ENCODE data around the gene TMC2.
A peak's percentile ranks its signal among the peaks of the same experiment; 100 is the strongest.
"Not testable (repeated sequence)": the region's sequence is repeated elsewhere in the genome, so short reads cannot be mapped to it uniquely, and the experiment has no call there.

The TMC2 gene

DNA sequence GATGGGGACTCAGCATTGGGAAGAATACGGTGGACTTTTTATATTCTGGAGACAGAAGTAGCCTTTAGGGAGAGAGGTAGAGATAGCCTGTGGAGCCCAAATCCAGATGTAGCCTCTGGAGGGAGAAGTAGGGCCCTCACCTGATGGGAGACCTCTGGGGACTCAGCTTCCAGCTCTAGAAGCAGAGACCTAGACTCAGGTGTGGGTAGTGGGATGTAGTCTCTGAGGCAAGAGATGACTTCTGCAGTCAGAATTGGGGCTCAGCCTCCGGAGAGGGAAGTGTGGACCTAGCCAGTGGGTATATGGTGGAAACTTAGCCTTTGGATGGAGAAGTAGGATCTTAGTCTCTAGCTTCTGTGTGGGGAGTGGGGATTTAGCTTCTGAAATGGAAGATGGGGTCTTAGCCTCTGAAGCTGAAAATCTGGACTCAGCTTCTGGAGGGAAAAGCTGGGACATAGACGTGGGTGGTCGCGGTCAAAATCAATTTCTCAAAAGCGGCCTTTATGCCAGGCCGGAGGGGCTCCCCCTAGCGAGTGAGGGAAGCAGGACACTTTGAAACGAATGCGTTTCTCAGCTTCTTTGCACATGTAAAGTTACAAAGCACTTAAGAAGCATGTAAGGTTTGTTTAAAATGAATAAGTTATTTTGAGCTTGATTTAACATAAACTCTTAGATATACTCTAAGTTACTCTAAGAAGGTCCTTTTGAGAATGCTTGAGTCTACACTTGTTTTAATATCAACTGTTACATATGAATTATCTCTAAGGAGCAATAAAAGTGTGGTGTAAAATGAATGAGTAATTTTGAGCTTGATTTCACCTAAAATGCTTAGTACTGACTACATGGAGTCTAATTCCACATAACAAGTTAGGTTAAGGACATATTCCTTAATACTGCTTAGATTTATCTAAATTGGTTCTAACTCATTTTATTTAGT, 14.7 kb upstream of the TMC2 start:
- Histone ChIP-seq H2BK15ac (replicated peaks; ENCODE audit: low read depth) (no peak overlapping the region), H3K27me3 (ENCODE audit: insufficient read depth, low read length, poor library complexity) (peaks cover 11% of the 10 kb centered on the region), H4K5ac (ENCODE audit: low read length) (peak overlapping the region; percentile 81), H3K9ac (ENCODE audit: low read length) (no peak overlapping the region), H2AK5ac (ENCODE audit: low read length) (no peak overlapping the region), H3K4me1 (ENCODE audit: control insufficient read depth, low read depth, low read length) (no peaks in the 10 kb centered on the region), H3K4me2 (ENCODE audit: low read length) (no peak overlapping the region), H3K56ac (ENCODE audit: low read length) (no peak overlapping the region), H3K4me3 (ENCODE audit: low read length) (no peak overlapping the region), H3K23ac (ENCODE audit: low read length) (no peak overlapping the region), H2BK5ac (ENCODE audit: low read length) (no peak overlapping the region), H3K36me3 (ENCODE audit: control insufficient read depth, insufficient read depth, low read length) (no peaks in the 10 kb centered on the region), H4K8ac (ENCODE audit: low read depth, low read length) (no peak overlapping the region), H3K27ac (ENCODE audit: low read depth, low read length) (no peak overlapping the region), H3K18ac (ENCODE audit: low read length) (no peak overlapping the region), H3K79me1 (ENCODE audit: low read length) (no peaks in the 10 kb centered on the region), H3K79me2 (ENCODE audit: control insufficient read depth, insufficient read depth, low read length) (no peaks in the 10 kb centered on the region), H3K4ac (ENCODE audit: low read depth, low read length) (no peak overlapping the region), H2BK120ac (ENCODE audit: low read depth, low read length) (no peak overlapping the region)
- no CpG with 5 or more reads among the region's 10 CpGs for WGBS (ENCODE audit: extremely low coverage, insufficient coverage, low lambda C conversion rate)
- DNase-seq: peak; percentile 36

DNA sequence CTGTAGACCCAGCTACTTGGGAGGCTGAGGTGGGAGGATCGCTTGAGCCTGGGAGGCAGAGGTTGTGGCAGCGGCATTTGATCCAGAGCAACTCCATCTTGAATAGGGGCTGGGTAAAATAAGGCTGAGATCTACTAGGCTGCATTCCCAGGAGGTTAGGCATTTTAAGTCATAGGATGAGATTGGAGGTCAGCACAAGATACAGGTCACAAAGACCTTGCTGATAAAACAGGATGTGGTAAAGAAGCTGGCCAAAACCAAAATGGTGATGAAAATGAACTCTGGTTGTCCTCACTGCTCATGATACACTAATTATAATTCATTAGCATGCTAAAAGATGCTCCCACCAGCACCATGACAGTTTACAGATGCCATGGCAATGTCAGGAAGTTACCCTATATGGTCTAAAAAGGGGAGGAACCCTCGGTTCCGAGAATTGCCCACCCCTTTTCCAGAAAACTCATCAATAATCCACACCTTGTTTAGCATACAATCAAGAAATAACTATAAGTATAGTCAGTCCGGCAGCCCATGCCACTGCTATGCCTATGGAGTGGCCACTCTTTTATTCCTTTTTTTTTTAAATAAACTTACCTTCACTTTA, 13.4 kb upstream of the TMC2 start:
- H3K9ac ChIP-seq (ENCODE audit: low read length); H3K4ac ChIP-seq (ENCODE audit: low read depth, low read length); H3K4me1 ChIP-seq (ENCODE audit: control insufficient read depth, low read depth, low read length); H3K18ac ChIP-seq (ENCODE audit: low read length); H4K5ac ChIP-seq (ENCODE audit: low read length); H3K36me3 ChIP-seq (ENCODE audit: control insufficient read depth, insufficient read depth, low read length); H3K56ac ChIP-seq (ENCODE audit: low read length); H3K79me1 ChIP-seq (ENCODE audit: low read length); H2BK5ac ChIP-seq (ENCODE audit: low read length); H4K8ac ChIP-seq (ENCODE audit: low read depth, low read length); H3K23ac ChIP-seq (ENCODE audit: low read length); H3K79me2 ChIP-seq (ENCODE audit: control insufficient read depth, insufficient read depth, low read length); H3K4me3 ChIP-seq (ENCODE audit: low read length); H2BK15ac ChIP-seq (replicated peaks; ENCODE audit: low read depth); H3K4me2 ChIP-seq (ENCODE audit: low read length); H2BK120ac ChIP-seq (ENCODE audit: low read depth, low read length); H3K27ac ChIP-seq (ENCODE audit: low read depth, low read length); DNase-seq; H2AK5ac ChIP-seq (ENCODE audit: low read length): not testable (repeated sequence)
- peaks cover 12% of the 10 kb centered on the region for H3K27me3 ChIP-seq (ENCODE audit: insufficient read depth, low read length, poor library complexity)
- WGBS (ENCODE audit: extremely low coverage, insufficient coverage, low lambda C conversion rate): no CpG with 5 or more reads among the region's 5 CpGs

DNA sequence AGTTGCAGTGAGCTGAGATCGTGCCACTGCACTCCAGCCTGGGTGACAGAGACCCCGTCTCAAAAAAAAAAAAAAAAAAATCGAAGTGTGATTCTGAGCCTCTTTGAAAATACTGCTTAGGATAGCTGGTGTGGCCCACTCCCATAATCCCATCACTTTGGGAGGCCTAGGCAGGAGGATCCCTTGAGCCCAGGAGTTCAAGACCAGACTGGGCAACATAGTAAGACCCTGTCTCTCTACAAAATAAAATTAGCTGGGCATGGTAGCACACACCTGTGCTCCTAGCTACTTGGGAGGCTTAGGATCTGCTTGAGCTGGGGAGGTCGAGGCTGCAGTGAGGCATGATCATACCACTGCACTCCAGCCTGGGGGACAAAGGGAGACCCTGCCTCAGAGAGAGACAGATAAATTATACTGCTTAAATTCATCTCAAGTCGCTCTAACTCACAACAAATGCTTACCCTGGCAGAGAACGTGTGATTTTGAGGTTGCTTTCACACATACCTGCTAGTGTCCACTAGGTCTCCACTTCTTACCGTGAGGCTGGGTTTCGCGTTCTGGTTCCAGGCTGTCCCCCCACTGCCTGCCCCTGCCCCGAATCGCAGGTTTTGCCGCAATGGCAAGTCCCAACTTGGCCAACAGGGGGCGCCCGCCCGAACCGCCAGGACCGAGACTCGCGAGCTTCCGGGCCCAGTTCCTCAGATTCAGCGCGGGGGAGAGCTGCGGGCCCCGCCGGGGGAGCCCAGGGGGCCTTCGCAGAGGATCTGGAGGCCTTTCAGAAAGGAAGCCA, 12.3 kb upstream of the TMC2 start:
- peaks cover 12% of the 10 kb centered on the region for H3K27me3 ChIP-seq (ENCODE audit: insufficient read depth, low read length, poor library complexity)
- H3K18ac ChIP-seq (ENCODE audit: low read length): peak overlapping the region; percentile 35
- no peak overlapping the region for H2AK5ac ChIP-seq (ENCODE audit: low read length)
- no peaks in the 10 kb centered on the region for H3K79me1 ChIP-seq (ENCODE audit: low read length)
- H4K8ac ChIP-seq (ENCODE audit: low read depth, low read length): no peak overlapping the region
- no peak overlapping the region for H3K27ac ChIP-seq (ENCODE audit: low read depth, low read length)
- H3K4me1 ChIP-seq (ENCODE audit: control insufficient read depth, low read depth, low read length): no peaks in the 10 kb centered on the region
- peak overlapping the region; percentile 69 for H3K4me2 ChIP-seq (ENCODE audit: low read length)
- whole genome bisulfite sequencing (ENCODE audit: extremely low coverage, insufficient coverage, low lambda C conversion rate): no CpG with 5 or more reads among the region's 26 CpGs
- H3K56ac ChIP-seq (ENCODE audit: low read length): peak overlapping the region; percentile 84
- no peak overlapping the region for H2BK5ac ChIP-seq (ENCODE audit: low read length)
- no peak overlapping the region for H3K23ac ChIP-seq (ENCODE audit: low read length)
- no peak overlapping the region for H2BK120ac ChIP-seq (ENCODE audit: low read depth, low read length)
- H4K5ac ChIP-seq (ENCODE audit: low read length): no peak overlapping the region
- no peak overlapping the region for H2BK15ac ChIP-seq (replicated peaks; ENCODE audit: low read depth)
- H3K4me3 ChIP-seq (ENCODE audit: low read length): peak overlapping the region; percentile 49
- H3K36me3 ChIP-seq (ENCODE audit: control insufficient read depth, insufficient read depth, low read length): no peaks in the 10 kb centered on the region
- DNase-seq: peak; percentile 83
- H3K4ac ChIP-seq (ENCODE audit: low read depth, low read length): no peak overlapping the region
- peak overlapping the region; percentile 76 for H3K9ac ChIP-seq (ENCODE audit: low read length)
- no peaks in the 10 kb centered on the region for H3K79me2 ChIP-seq (ENCODE audit: control insufficient read depth, insufficient read depth, low read length)

DNA sequence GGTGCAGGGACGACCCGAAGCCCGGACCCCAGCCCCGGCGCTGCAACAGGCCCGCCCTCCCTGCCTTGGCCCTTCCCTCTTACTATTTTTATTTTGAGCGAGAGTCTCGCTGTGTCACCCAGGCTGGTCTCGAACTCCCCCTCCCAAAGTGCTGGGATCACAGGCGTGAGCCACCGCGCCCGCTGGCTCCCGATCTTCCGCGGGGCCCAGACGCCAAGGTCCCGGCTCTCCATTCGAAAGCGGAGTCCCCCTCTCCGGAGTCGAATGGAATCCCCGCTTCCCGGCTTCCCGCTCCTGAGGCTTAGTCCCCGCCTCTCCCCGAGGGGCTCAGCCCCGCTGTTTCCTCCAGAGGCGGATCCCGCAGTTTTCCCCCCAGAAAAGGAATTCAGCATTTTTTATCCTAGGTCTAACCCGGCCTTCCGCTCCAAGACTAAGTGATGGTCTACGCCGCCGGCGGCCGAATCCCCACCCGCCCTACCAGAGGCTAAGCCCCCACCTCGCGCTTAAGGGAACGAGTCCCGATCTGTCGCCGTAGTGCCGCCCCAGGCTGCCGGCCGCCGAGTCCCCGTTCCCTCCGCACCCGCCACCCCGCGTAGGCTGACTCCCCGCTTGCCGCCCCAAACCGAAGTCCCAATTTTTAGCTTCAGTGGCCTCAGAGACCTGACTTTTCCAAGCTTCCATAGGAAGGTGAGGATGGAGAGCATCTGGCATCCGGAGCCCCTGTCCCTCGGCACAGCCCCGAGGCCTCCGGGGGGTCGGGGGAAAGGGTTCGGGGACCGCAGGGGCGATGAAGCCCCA, 11.5 kb upstream of the TMC2 start:
- Histone ChIP-seq H3K4me1 (ENCODE audit: control insufficient read depth, low read depth, low read length) (no peaks in the 10 kb centered on the region), H3K27me3 (ENCODE audit: insufficient read depth, low read length, poor library complexity) (peaks cover 12% of the 10 kb centered on the region), H3K27ac (ENCODE audit: low read depth, low read length) (no peak overlapping the region), H2BK120ac (ENCODE audit: low read depth, low read length) (no peak overlapping the region), H3K4ac (ENCODE audit: low read depth, low read length) (no peak overlapping the region), H3K4me2 (ENCODE audit: low read length) (peak overlapping the region; percentile 69), H2BK15ac (replicated peaks; ENCODE audit: low read depth) (no peak overlapping the region), H4K8ac (ENCODE audit: low read depth, low read length) (no peak overlapping the region), H4K5ac (ENCODE audit: low read length) (no peak overlapping the region), H2AK5ac (ENCODE audit: low read length) (no peak overlapping the region), H3K18ac (ENCODE audit: low read length) (peak overlapping the region; percentile 35), H3K79me2 (ENCODE audit: control insufficient read depth, insufficient read depth, low read length) (no peaks in the 10 kb centered on the region), H3K4me3 (ENCODE audit: low read length) (peak overlapping the region; percentile 49), H3K79me1 (ENCODE audit: low read length) (no peaks in the 10 kb centered on the region), H3K56ac (ENCODE audit: low read length) (peak overlapping the region; percentile 84), H3K23ac (ENCODE audit: low read length) (no peak overlapping the region), H2BK5ac (ENCODE audit: low read length) (no peak overlapping the region), H3K9ac (ENCODE audit: low read length) (peak overlapping the region; percentile 76), H3K36me3 (ENCODE audit: control insufficient read depth, insufficient read depth, low read length) (no peaks in the 10 kb centered on the region)
- DNase-seq: peak; percentile 52
- WGBS (ENCODE audit: extremely low coverage, insufficient coverage, low lambda C conversion rate): no CpG with 5 or more reads among the region's 64 CpGs

DNA sequence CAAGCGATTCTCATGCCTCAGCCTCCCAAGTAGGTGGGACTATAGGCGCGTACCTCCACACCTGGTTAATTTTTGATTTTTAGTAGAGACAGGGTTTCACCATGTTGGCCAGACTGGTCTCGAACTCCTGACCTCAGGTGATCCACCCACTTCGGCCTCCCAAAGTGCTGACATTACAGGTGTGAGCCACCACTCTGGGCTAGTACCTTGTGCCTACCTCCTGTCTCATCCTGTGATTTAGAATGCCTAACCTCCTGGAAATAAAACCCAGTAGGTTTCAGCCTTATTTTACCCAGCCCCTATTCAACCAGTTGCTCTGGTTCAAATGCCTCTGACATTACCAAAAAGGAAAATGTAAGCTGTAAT, 10.2 kb upstream of the TMC2 start:
- H3K4me2 ChIP-seq (ENCODE audit: low read length); H2BK5ac ChIP-seq (ENCODE audit: low read length); H3K4me3 ChIP-seq (ENCODE audit: low read length); H3K4me1 ChIP-seq (ENCODE audit: control insufficient read depth, low read depth, low read length); H3K27me3 ChIP-seq (ENCODE audit: insufficient read depth, low read length, poor library complexity); H3K36me3 ChIP-seq (ENCODE audit: control insufficient read depth, insufficient read depth, low read length); H3K56ac ChIP-seq (ENCODE audit: low read length); H3K9ac ChIP-seq (ENCODE audit: low read length); H3K18ac ChIP-seq (ENCODE audit: low read length); H3K23ac ChIP-seq (ENCODE audit: low read length); H3K79me2 ChIP-seq (ENCODE audit: control insufficient read depth, insufficient read depth, low read length); H2BK120ac ChIP-seq (ENCODE audit: low read depth, low read length); H2BK15ac ChIP-seq (replicated peaks; ENCODE audit: low read depth); H2AK5ac ChIP-seq (ENCODE audit: low read length); H3K4ac ChIP-seq (ENCODE audit: low read depth, low read length); H4K8ac ChIP-seq (ENCODE audit: low read depth, low read length); H3K27ac ChIP-seq (ENCODE audit: low read depth, low read length); DNase-seq; H3K79me1 ChIP-seq (ENCODE audit: low read length); H4K5ac ChIP-seq (ENCODE audit: low read length): not testable (repeated sequence)
- no CpG with 5 or more reads among the region's 5 CpGs for WGBS (ENCODE audit: extremely low coverage, insufficient coverage, low lambda C conversion rate)

Data from mesendoderm (in vitro differentiated cells).